Stimulated activated CD8-positive, alpha-beta memory T cell treated with anti-CD3 and anti-CD28 coated beads, Interleukin-15, amount 100 ng/mL, for 48 hours (primary cell): Measurements from ENCODE around the gene TP53RK.
A peak's percentile ranks its signal among the peaks of the same experiment; 100 is the strongest.

Experiments used
- DNase-seq, 2 donors: peaks; one replicate each; pipeline ENCODE4 v3.0.0-alpha.2; 2020; ENCODE audit warnings: low read depth in 2 of 2

Gene TP53RK

GRCh38 chr20:46689082-46689753 lies at the start of gene TP53RK:
Gene TP53RK, minus strand, starts transcription at chr20:46689444. Its CDS starts 30 bp downstream, at chr20:46689414.
- peak; percentile 94 to 97 for DNase-seq

GRCh38 chr20:46735436-46735835 lies 46.2 kb upstream of the TP53RK start:
- no peak for DNase-seq

- no peak for DNase-seq
These were observed 42.5 kb upstream of the TP53RK start for GRCh38 chr20:46731770-46732169.

- DNase-seq, result no peak
These were observed 36.2 kb upstream of the TP53RK start for GRCh38 chr20:46725186-46726165.

GRCh38 chr20:46724343-46724959 lies 35.2 kb upstream of the TP53RK start:
- DNase-seq, result no peak

GRCh38 chr20:46723039-46723438 lies 33.8 kb upstream of the TP53RK start:
- DNase-seq, result no peak

- no peak for DNase-seq
These were observed 33.2 kb upstream of the TP53RK start for GRCh38 chr20:46722450-46722849.

- DNase-seq, result no peak
These were observed 32.2 kb upstream of the TP53RK start for GRCh38 chr20:46721476-46721875.

- no peak for DNase-seq
These were observed 31.7 kb upstream of the TP53RK start for GRCh38 chr20:46720776-46721425.

GRCh38 chr20:46720019-46720418 lies 30.8 kb upstream of the TP53RK start:
- DNase-seq, result no peak

- no peak for DNase-seq
These were observed 28.7 kb upstream of the TP53RK start for GRCh38 chr20:46717818-46718541.

GRCh38 chr20:46715292-46715756 lies 26.1 kb upstream of the TP53RK start:
- DNase-seq, result no peak

- DNase-seq, result no peak
These were observed 25.0 kb upstream of the TP53RK start for GRCh38 chr20:46713957-46714834.

GRCh38 chr20:46712056-46712636 lies 22.9 kb upstream of the TP53RK start:
- DNase-seq, result no peak

GRCh38 chr20:46710153-46710913 lies 21.1 kb upstream of the TP53RK start:
- DNase-seq, result no peak

GRCh38 chr20:46709459-46710152 lies 20.4 kb upstream of the TP53RK start, which contains the start of gene SLC2A10:
Gene SLC2A10, plus strand, starts transcription at chr20:46709649. Its CDS starts 88 bp downstream, at chr20:46709737.
- DNase-seq, result no peak

- DNase-seq, result no peak
These were observed 19.8 kb upstream of the TP53RK start for GRCh38 chr20:46709055-46709458.

GRCh38 chr20:46708172-46708860 lies 19.1 kb upstream of the TP53RK start:
- no peak for DNase-seq
